Stimulated activated CD8-positive, alpha-beta memory T cell treated with anti-CD3 and anti-CD28 coated beads, Interleukin-12 subunit alpha, Interleukin-12 subunit beta, amount 100 ng/mL, for 1 hour (primary cell): ENCODE measurements around the gene ZNF582.
A peak's percentile ranks its signal among the peaks of the same experiment; 100 is the strongest.
"Not testable (repeated sequence)": the region's sequence is repeated elsewhere in the genome, so short reads cannot be mapped to it uniquely, and the experiment has no call there.

Experiments
- DNase-seq: peaks from one replicate; pipeline ENCODE4 v3.0.0-alpha.2; 2020; ENCODE audit warnings: low read depth

ZNF582 gene

GRCh38 chr19:56351208-56351607 lies 42.1 kb downstream of the ZNF582 start:
- no peak for DNase-seq

- peak; percentile 27 for DNase-seq
Observed at GRCh38 chr19:56350416-56351045, 42.8 kb downstream of the ZNF582 start.

GRCh38 chr19:56348289-56348877 lies 45.0 kb downstream of the ZNF582 start:
- DNase-seq = no peak

- no peak for DNase-seq
Observed at GRCh38 chr19:56347163-56347778, 46.1 kb downstream of the ZNF582 start.

- no peak for DNase-seq
Observed at GRCh38 chr19:56341948-56342347, 51.4 kb downstream of the ZNF582 start.

- not testable (repeated sequence) for DNase-seq
Observed at GRCh38 chr19:56339031-56339430, 54.3 kb downstream of the ZNF582 start.

- not testable (repeated sequence) for DNase-seq
Observed at GRCh38 chr19:56337077-56337476, 56.3 kb downstream of the ZNF582 start.

GRCh38 chr19:56335371-56335770 lies 58.0 kb downstream of the ZNF582 start:
- not testable (repeated sequence) for DNase-seq

GRCh38 chr19:56333506-56333905 lies 59.8 kb downstream of the ZNF582 start:
- DNase-seq = peak; percentile 9
